Measurements from ENCODE around the gene MACC1. TPM values are rescaled to one million over a fixed set of nuclear protein-coding genes. Genes with fewer than 3 reads are reported as not detected.
"Not testable (repeated sequence)": the region's sequence is repeated elsewhere in the genome, so short reads cannot be mapped to it uniquely, and the experiment has no call there.

The MACC1 gene
- total RNA-seq, 1 donor from 2014 or later = 6.9 TPM

DNA sequence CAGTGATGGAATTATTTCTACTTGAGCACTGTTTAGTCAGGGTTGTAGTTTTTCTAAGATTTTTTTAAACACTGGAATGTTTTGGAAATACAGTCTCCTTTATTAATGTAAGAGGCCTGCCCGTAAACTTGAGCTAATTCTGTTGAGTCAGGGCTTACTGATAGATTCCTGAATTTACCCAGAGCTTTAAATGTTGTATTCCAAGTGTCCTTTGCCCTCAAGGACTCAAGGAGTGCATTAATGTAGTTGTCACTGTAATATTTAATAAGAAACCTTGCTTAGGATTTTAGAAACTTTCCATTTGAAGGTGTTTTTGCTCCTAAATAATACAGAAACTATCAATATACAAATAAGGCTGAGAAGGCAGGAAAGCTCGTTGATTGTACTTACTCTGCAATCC, 89.2 kb downstream of the MACC1 start:
- Histone ChIP-seq H3K4me1 (no peaks in the 10 kb centered on the region), H3K27me3 (no peaks in the 10 kb centered on the region), H3K27ac (no peak overlapping the region), H3K4me3 (no peak overlapping the region), H3K9me3 (no peaks in the 10 kb centered on the region), H3K36me3 (no peaks in the 10 kb centered on the region)
- intact Hi-C loops (cut with DNase I) = no loop called here
- TF ChIP-seq POLR2A (IDR thresholded peaks at IDR 0.05) (no peak), POLR2AphosphoS5 (IDR thresholded peaks at IDR 0.05; ENCODE audit: insufficient read depth in 1 of 2, low read depth in 1 of 2) (no peak)
- DNase-seq (ENCODE audit: extremely low spot score in 2 of 2) = no peak

DNA sequence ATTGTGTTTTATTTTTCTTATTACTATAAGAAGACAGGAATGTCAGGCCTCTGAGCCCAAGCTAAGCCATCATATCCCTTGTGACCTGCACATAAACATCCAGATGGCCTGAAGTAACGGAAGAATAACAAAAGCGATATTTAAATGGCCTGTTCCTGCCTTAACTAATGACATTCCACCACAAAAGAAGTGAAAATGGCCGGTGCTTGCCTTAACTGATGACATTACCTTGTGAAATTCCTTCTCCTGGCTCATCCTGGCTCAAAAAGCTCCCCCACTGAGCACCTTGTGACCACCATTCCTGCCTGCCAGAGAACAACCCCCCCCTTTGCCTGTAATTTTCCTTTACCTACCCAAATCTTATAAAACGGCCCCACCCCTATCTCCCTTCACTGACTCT, 91.1 kb downstream of the MACC1 start:
- H3K4me3 ChIP-seq; H3K27ac ChIP-seq; H3K27me3 ChIP-seq; H3K9me3 ChIP-seq; H3K36me3 ChIP-seq; DNase-seq (ENCODE audit: extremely low spot score in 2 of 2); intact Hi-C loops (cut with DNase I); H3K4me1 ChIP-seq: not testable (repeated sequence)

DNA sequence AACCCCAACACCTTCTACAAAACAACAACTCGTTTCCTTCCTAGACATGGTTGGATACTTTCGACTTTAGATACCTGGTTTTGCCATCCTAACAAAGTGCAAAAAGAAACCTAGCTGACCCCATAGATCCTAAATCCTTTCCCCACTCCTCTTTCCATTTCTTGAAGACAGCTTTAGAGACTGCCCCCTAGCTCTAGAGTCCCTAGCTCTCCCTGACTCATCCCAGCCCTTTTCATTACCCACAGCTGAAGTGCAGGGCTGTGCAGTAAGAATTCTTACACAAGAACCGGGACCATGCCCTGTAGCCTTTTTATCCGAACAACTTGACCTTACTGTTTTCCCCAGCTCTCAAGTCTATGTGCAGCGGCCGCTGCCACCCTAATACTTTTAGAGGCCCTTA, 93.1 kb downstream of the MACC1 start:
- intact Hi-C loops (cut with DNase I); H3K4me3 ChIP-seq; H3K27me3 ChIP-seq; DNase-seq (ENCODE audit: extremely low spot score in 2 of 2); H3K36me3 ChIP-seq; H3K9me3 ChIP-seq; H3K27ac ChIP-seq; H3K4me1 ChIP-seq: not testable (repeated sequence)

DNA sequence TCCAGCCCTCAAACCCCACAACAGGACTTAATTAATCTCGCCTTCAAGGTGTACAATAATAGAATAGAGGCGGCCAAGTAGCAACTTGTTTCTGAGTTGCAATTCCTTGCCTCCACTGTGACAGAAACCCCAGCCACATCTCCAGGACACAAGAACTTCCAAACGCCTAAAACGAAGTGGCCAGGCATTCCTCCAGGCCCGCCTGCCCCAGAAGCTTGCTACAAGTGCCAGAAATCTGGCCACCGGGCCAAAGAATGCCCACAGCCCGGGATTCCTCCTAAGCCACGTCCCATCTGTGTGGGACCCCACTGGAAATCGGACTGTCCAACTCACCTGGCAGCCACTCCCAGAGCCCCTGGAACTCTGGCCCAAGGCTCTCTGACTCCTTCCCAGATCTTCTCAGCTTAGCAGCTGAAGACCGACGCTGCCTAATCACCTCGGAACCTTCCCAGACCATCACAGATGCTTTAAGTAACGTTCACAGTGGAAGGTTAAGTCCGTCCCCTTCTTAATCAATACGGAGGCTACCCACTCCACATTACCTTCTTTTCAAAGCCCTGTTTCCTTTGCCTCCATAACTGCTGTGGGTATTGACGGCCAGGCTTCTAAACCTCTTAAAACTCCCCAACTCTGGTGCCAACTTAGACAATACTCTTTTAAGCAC, 94.4 kb downstream of the MACC1 start:
- H3K27ac ChIP-seq; H3K4me1 ChIP-seq; H3K4me3 ChIP-seq; H3K36me3 ChIP-seq; DNase-seq (ENCODE audit: extremely low spot score in 2 of 2); H3K9me3 ChIP-seq; H3K27me3 ChIP-seq; intact Hi-C loops (cut with DNase I): not testable (repeated sequence)

DNA sequence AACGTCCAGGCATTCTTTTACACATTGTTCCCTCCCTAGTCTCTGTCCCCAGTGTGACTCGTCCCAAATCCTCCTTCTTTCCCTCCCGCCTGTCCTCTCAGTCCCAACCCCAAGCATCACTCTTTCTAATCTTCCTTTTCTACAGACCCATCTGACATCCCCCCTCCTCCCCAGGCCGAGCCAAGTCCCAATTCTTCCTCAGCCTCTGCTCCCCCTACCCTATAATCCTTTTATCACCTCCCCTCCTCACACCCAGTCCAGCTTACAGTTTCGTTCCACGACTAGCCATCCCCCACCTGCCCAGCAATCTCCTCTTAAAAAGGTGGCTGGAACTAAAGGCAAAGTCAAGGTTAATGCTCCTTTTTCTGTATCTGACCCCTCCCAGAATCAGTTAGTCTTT, 95.1 kb downstream of the MACC1 start:
- Histone ChIP-seq H3K4me1 (no peaks in the 10 kb centered on the region), H3K36me3 (no peaks in the 10 kb centered on the region), H3K4me3 (no peak overlapping the region), H3K9me3 (no peaks in the 10 kb centered on the region), H3K27me3 (no peaks in the 10 kb centered on the region), H3K27ac (no peak overlapping the region)
- no peak for DNase-seq (ENCODE audit: extremely low spot score in 2 of 2)
- intact Hi-C loops (cut with DNase I) = no loop called here
- TF ChIP-seq, protein P1, sequence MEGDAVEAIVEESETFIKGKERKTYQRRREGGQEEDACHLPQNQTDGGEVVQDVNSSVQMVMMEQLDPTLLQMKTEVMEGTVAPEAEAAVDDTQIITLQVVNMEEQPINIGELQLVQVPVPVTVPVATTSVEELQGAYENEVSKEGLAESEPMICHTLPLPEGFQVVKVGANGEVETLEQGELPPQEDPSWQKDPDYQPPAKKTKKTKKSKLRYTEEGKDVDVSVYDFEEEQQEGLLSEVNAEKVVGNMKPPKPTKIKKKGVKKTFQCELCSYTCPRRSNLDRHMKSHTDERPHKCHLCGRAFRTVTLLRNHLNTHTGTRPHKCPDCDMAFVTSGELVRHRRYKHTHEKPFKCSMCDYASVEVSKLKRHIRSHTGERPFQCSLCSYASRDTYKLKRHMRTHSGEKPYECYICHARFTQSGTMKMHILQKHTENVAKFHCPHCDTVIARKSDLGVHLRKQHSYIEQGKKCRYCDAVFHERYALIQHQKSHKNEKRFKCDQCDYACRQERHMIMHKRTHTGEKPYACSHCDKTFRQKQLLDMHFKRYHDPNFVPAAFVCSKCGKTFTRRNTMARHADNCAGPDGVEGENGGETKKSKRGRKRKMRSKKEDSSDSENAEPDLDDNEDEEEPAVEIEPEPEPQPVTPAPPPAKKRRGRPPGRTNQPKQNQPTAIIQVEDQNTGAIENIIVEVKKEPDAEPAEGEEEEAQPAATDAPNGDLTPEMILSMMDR (IDR thresholded peaks at IDR 0.05) = no peak
- no peak for TF ChIP-seq POLR2AphosphoS5 (IDR thresholded peaks at IDR 0.05; ENCODE audit: insufficient read depth in 1 of 2, low read depth in 1 of 2)

GRCh38 chr7:20121404-20121803, 95.8 kb downstream of the MACC1 start:
- DNase-seq (ENCODE audit: extremely low spot score in 2 of 2) = no peak

DNA sequence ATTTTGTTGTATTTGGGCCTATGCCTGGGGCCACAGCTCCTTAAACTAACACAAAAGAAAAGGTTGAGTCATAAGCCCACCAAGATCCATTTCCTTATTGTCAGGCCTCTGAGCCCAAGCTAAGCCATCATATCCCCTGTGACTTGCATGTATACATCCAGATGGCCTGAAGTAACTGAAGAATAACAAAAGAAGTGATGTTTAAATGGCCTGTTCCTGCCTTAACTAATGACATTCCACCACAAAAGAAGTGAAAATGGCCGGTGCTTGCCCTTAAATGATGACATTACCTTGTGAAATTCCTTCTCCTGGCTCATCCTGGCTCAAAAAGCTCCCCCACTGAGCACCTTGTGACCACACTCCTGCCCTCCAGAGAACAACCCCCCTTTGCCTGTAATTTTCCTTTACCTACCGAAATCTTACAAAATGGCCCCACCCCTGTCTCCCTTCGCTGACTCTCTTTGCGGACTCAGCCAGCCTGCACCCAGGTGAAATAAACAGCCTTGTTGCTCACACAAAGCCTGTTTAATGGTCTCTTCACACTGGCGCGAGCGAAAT, 96.5 kb downstream of the MACC1 start:
- intact Hi-C loops (cut with DNase I); H3K4me1 ChIP-seq; DNase-seq (ENCODE audit: extremely low spot score in 2 of 2); H3K27me3 ChIP-seq; H3K27ac ChIP-seq; H3K9me3 ChIP-seq; H3K4me3 ChIP-seq; H3K36me3 ChIP-seq: not testable (repeated sequence)

More at GRCh38 chr7:20121404-20121803, 95.8 kb downstream of the MACC1 start:
- Histone ChIP-seq H3K36me3 (no peaks in the 10 kb centered on the region), H3K4me3 (no peak overlapping the region), H3K4me1 (no peaks in the 10 kb centered on the region), H3K9me3 (no peaks in the 10 kb centered on the region), H3K27ac (no peak overlapping the region), H3K27me3 (no peaks in the 10 kb centered on the region)
- intact Hi-C loops (cut with DNase I) = no loop called here
- TF ChIP-seq, protein P1 (IDR thresholded peaks at IDR 0.05) = no peak
- no peak for TF ChIP-seq POLR2AphosphoS5 (IDR thresholded peaks at IDR 0.05; ENCODE audit: insufficient read depth in 1 of 2, low read depth in 1 of 2)
- TF ChIP-seq POLR2A (IDR thresholded peaks at IDR 0.05) = no peak

Data from vagina (tissue), 2 donors.